Measurements from ENCODE around the gene PRELID3B.

- TF ChIP-seq, protein P1, sequence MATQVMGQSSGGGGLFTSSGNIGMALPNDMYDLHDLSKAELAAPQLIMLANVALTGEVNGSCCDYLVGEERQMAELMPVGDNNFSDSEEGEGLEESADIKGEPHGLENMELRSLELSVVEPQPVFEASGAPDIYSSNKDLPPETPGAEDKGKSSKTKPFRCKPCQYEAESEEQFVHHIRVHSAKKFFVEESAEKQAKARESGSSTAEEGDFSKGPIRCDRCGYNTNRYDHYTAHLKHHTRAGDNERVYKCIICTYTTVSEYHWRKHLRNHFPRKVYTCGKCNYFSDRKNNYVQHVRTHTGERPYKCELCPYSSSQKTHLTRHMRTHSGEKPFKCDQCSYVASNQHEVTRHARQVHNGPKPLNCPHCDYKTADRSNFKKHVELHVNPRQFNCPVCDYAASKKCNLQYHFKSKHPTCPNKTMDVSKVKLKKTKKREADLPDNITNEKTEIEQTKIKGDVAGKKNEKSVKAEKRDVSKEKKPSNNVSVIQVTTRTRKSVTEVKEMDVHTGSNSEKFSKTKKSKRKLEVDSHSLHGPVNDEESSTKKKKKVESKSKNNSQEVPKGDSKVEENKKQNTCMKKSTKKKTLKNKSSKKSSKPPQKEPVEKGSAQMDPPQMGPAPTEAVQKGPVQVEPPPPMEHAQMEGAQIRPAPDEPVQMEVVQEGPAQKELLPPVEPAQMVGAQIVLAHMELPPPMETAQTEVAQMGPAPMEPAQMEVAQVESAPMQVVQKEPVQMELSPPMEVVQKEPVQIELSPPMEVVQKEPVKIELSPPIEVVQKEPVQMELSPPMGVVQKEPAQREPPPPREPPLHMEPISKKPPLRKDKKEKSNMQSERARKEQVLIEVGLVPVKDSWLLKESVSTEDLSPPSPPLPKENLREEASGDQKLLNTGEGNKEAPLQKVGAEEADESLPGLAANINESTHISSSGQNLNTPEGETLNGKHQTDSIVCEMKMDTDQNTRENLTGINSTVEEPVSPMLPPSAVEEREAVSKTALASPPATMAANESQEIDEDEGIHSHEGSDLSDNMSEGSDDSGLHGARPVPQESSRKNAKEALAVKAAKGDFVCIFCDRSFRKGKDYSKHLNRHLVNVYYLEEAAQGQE (IDR thresholded peaks at IDR 0.05; ENCODE audit: low read depth) = no peak
- TF ChIP-seq CTCF (IDR thresholded peaks at IDR 0.05 in 2 of 3, conservative IDR thresholded peaks at IDR 0.05 in 1 of 3; ENCODE audit: borderline replicate concordance in 1 of 3, insufficient read depth in 1 of 3, low read depth in 2 of 3, low read length in 2 of 3) = no peak
- no peak for TF ChIP-seq ELF1 (IDR thresholded peaks at IDR 0.05; ENCODE audit: borderline replicate concordance, low read depth)
- TF ChIP-seq POLR2AphosphoS5 (IDR thresholded peaks at IDR 0.05; ENCODE audit: low read depth, low read length) = no peak
- TF ChIP-seq, protein P2, sequence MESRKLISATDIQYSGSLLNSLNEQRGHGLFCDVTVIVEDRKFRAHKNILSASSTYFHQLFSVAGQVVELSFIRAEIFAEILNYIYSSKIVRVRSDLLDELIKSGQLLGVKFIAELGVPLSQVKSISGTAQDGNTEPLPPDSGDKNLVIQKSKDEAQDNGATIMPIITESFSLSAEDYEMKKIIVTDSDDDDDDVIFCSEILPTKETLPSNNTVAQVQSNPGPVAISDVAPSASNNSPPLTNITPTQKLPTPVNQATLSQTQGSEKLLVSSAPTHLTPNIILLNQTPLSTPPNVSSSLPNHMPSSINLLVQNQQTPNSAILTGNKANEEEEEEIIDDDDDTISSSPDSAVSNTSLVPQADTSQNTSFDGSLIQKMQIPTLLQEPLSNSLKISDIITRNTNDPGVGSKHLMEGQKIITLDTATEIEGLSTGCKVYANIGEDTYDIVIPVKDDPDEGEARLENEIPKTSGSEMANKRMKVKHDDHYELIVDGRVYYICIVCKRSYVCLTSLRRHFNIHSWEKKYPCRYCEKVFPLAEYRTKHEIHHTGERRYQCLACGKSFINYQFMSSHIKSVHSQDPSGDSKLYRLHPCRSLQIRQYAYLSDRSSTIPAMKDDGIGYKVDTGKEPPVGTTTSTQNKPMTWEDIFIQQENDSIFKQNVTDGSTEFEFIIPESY (IDR thresholded peaks at IDR 0.05; ENCODE audit: extremely low read depth, insufficient replicate concordance, low read length) = no peak
- no peak for TF ChIP-seq SP1 (IDR thresholded peaks at IDR 0.05; ENCODE audit: low read depth)
- TF ChIP-seq YY1 (IDR thresholded peaks at IDR 0.05; ENCODE audit: extremely low read depth, insufficient replicate concordance, low read depth, low read length) = no peak
- TF ChIP-seq, protein P3, sequence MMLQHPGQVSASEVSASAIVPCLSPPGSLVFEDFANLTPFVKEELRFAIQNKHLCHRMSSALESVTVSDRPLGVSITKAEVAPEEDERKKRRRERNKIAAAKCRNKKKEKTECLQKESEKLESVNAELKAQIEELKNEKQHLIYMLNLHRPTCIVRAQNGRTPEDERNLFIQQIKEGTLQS (IDR thresholded peaks at IDR 0.05) = no peak
- TF ChIP-seq POLR2A (IDR thresholded peaks at IDR 0.05; ENCODE audit: borderline replicate concordance, extremely low read depth, insufficient read depth, insufficient read length) = no peak
- TF ChIP-seq SIN3A (IDR thresholded peaks at IDR 0.05; ENCODE audit: low read depth) = no peak
- TF ChIP-seq EZH2 (IDR thresholded peaks at IDR 0.05) = no peak
Observed at GRCh38 chr20:59033093-59033492, 9.5 kb downstream of the PRELID3B start.
